Stimulated activated CD8-positive, alpha-beta memory T cell treated with anti-CD3 and anti-CD28 coated beads, Interleukin-7, amount 100 ng/mL, for 24 hours (primary cell): ENCODE results near the gene BCL2.
A peak's percentile ranks its signal among the peaks of the same experiment; 100 is the strongest.

Source experiments
- DNase-seq: peaks from one replicate; pipeline ENCODE4 v3.0.0-alpha.2; 2020; ENCODE audit warnings: low read depth

BCL2 gene

GRCh38 chr18:63180971-63181376 is 138.6 kb downstream of the BCL2 start:
- DNase-seq: no peak

DNA sequence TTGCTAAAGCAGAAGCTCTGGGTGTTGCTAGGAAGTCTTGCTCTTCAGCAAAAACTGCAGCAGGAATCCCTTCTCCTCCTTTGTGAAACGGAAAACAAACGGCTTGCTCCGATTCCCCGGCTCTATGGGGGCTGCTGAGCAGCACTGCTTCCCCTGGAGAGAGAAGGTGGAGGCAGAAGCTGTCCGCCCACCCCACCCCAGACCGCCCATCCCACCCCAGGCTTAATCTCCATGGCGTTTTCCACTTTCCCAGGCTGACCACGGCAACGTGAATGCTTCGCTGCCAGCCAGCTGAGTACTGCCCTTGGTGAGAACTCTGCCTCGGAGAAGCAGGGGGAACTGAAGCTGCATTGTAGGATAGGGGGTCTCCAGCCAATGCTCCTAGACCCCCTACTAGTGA is 139.2 kb downstream of the BCL2 start:
- DNase-seq: no peak

DNA sequence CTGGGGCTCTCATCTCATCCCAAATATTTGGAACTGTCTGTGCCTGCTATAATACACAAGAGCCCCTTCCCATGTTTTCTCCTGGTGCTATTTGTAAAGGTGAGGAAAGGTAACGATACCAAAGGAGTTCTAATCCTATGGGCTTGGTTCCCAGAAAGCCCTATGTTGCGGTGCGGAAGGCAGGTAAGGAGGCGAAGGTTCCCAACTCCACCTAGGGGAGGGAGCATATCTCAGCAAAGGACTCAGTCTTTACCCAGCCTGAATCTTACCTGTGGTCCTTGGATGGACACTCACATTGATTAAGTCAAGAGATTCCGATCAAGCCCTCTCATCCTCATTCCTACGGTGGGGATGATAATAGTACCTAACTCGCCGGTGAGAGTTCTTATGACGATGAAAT is 140.1 kb downstream of the BCL2 start:
- no peak for DNase-seq

DNA sequence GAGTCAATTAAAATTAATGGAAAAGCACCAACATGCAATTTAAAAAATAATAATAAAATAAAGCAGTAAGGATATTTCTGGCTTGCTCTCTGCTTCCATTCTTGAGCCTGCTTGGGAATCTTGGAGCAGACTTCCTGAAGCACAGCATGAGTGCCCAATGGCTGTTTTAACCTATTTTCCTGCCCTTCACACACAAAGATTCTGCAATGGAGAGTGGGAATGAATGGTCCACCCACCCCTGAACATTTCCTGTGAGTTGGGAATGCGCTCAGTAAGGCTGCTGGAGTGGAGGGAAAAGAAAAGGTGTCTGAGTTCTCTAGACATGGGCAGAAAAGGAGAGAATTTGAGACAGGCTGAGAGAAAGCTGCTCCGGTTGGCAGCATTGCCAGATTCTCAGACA is 140.6 kb downstream of the BCL2 start:
- no peak for DNase-seq

GRCh38 chr18:63177919-63178821 is 141.4 kb downstream of the BCL2 start:
- no peak for DNase-seq

DNA sequence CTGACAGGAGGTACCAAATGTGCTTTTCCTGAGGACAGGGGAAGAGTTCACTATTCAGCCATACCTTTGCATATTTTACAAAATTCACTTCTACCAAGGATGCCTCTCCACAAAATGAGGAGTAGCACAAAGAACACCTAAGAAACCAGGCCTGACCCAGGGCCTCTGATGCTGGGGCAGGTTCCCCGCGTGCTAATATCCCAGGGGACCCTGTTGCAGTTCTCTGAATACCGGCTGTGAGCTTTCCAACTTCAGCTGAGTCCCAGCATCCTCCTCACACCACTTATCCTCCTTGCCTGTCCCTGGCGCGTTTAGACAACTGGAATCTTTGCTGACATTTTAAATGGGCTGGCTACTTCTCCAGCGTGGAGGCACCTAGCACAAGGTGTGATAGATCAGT is 142.3 kb downstream of the BCL2 start:
- DNase-seq: no peak

DNA sequence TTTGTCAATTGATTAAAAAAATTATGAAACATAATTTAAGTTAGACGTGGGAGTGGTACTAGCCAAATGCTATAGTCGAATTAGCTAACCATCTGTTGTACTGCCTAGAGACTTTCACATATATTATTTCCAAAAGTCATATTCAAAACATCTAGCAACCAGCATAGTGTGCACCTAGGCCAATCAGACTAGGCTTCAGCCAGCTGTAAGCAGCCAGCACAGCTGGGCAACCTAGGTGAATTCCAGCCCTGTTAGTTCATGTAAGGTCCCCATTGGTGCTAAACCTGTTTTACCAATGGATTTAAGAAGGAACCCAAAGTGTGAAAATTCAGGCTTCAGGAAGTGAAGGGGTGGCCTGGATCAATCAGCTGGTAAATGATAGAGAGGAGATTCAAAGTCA is 144.3 kb downstream of the BCL2 start:
- no peak for DNase-seq

GRCh38 chr18:63173983-63174382 is 145.6 kb downstream of the BCL2 start:
- DNase-seq: no peak

GRCh38 chr18:63169853-63170252 is 149.7 kb downstream of the BCL2 start:
- DNase-seq: no peak

GRCh38 chr18:63168287-63168686 is 151.3 kb downstream of the BCL2 start:
- DNase-seq: no peak

GRCh38 chr18:63166142-63166541 is 153.4 kb downstream of the BCL2 start:
- DNase-seq: no peak

DNA sequence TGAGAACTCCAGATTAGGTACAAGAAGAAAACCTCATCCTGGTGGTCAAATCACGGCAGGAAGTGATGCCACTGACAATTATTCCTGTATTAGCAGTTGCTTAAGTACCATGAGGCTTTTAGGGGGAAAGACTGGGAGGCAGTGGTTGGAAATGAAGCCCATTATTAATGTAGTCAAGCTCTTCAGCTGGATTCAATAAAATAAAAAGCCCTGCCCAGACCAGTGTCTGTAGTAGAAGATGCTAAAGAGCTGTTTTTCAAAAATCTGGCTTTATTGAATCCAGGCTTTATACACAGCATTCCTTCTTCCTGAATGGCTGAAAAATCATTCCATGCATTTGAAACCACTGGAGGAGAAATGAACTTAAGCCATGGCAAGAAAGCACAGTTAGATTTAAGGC is 155.2 kb downstream of the BCL2 start:
- DNase-seq: no peak

GRCh38 chr18:63162271-63163014 is 157.1 kb downstream of the BCL2 start:
- no peak for DNase-seq

DNA sequence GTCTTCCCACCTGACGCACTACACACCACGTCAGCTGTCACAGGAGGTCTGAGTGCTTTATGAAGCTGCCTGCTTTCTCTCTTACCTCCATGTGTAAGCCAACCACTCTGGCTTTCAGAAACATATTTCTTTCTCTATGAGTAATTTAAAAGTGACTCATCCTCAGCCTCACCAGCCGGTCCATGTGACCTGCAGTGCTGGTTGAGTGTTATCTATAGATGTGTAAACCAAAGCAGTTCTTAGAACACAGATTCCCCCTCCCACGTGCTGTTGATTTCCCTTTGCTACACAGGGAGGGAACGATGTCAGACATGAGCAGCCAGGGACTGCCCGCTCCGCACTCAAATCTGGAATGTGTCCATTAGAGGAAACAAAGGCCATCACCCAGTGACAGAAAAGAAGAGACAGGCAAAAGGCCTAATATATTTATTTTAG is 157.8 kb downstream of the BCL2 start:
- DNase-seq: peak; percentile 49

- DNase-seq: no peak
These were observed 158.4 kb downstream of the BCL2 start for GRCh38 chr18:63161032-63161760.

GRCh38 chr18:63160172-63160995 is 159.2 kb downstream of the BCL2 start:
- DNase-seq: no peak

- DNase-seq: no peak
These were observed 160.0 kb downstream of the BCL2 start for GRCh38 chr18:63159590-63159989.

- DNase-seq: no peak
These were observed 160.8 kb downstream of the BCL2 start for GRCh38 chr18:63158676-63159291.

GRCh38 chr18:63158012-63158631 is 161.4 kb downstream of the BCL2 start:
- no peak for DNase-seq

DNA sequence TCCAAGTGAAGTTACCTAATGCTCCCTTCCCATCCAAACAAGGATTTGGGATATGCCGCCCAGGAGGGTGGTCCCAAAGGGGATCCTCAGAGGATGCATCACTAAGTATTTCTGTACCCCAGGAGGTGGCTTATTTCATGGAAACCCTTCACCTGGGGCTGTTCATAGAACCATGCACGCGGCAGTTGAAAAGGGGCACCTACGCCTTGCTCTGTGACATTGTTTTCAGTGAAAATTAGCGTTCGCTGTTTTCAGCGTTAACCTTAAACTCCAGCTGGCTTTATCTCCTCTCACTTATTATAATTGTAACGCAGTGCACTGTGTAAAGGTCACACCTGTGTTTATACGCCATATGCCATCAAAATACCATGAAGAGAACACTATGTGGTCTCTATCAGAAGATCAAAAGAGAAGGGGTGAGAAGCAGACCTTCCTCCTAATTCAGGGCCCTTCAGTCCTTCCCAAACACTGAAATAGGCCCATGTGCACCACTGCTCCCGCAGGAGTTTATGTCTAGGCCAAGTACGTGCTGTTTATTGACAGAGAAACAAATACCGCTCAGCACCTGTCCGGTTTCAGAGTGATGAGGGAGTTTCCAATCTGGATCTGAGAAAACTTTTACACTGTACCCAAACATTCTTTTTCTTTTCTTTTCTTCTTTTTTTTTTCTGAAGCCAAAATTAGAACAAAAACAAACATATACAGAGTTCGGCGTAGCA is 162.1 kb downstream of the BCL2 start:
- no peak for DNase-seq
